HepG2 (cell line): Measurements from ENCODE around the gene TAS1R1. TPM values are rescaled to one million over a fixed set of nuclear protein-coding genes. Genes with fewer than 3 reads are reported as not detected.

Experiments
- DNMT3B ChIP-seq: conservative IDR thresholded peaks from 2 replicates; pipeline ENCODE4 v1.6.1; 2016; ENCODE audit warnings: missing biosample characterization, control low read depth
- EP300 ChIP-seq, 3 experiments: sonication (generic) in 1 of 3; formaldehyde crosslinking in 1 of 3; IDR thresholded peaks; 2 replicates each; pipeline versions ENCODE4 v1.5.1 to v1.6.1; 2011 to 2020; ENCODE audit warnings: low read depth in 2 of 3, low read length in 2 of 3, borderline replicate concordance in 1 of 3, improper control_type of control experiment in 1 of 3, mild to moderate bottlenecking in 1 of 3, missing genetic modification reagents in 1 of 3, moderate library complexity in 1 of 3
- FOXA1 ChIP-seq, 2 experiments: fragments of 450-650 bp in 1 of 2; sonication (generic) in 1 of 2; formaldehyde crosslinking in 1 of 2; IDR thresholded peaks; 2 replicates each; pipeline versions ENCODE4 v1.4.0 to v1.6.1; 2016 to 2020; ENCODE audit warnings: missing genetic modification reagents in 1 of 2
- HNF1B ChIP-seq: sonication (generic); formaldehyde crosslinking; IDR thresholded peaks from 2 replicates; pipeline ENCODE4 v1.5.1; 2020; ENCODE audit warnings: mild to moderate bottlenecking, moderate library complexity, missing genetic modification reagents
- KAT8 ChIP-seq: IDR thresholded peaks from 2 replicates; pipeline ENCODE4 v1.6.1; 2016; ENCODE audit warnings: missing genetic modification reagents, missing compliant biosample characterization
- MED13 ChIP-seq: sonication (generic); formaldehyde crosslinking; IDR thresholded peaks from 2 replicates; pipeline ENCODE4 v1.5.0; 2020; ENCODE audit warnings: missing genetic modification reagents
- MEF2D ChIP-seq: sonication (generic); formaldehyde crosslinking; IDR thresholded peaks from 2 replicates; pipeline ENCODE4 v1.5.1; 2020; ENCODE audit warnings: mild to moderate bottlenecking, missing genetic modification reagents
- MXD4 ChIP-seq: IDR thresholded peaks from 2 replicates; pipeline ENCODE4 v1.6.1; 2016; ENCODE audit warnings: mild to moderate bottlenecking, missing biosample characterization, missing genetic modification reagents
- NCOR1 ChIP-seq: fragments of 200-600 bp; sonication (generic); IDR thresholded peaks from 2 replicates; pipeline ENCODE4 v1.7.0; 2017; ENCODE audit warnings: antibody characterized with exemption, low read length, borderline replicate concordance
- NFKB2 ChIP-seq: sonication (generic); formaldehyde crosslinking; IDR thresholded peaks from 2 replicates; pipeline ENCODE4 v1.4.0; 2020; ENCODE audit warnings: missing genetic modification reagents, borderline replicate concordance
- RXRB ChIP-seq: IDR thresholded peaks from 2 replicates; pipeline ENCODE4 v1.6.1; 2016; ENCODE audit warnings: borderline replicate concordance, missing genetic modification reagents, missing compliant biosample characterization
- ZBTB1 ChIP-seq: sonication (generic); formaldehyde crosslinking; IDR thresholded peaks from 2 replicates; pipeline ENCODE4 v1.4.0; 2020; ENCODE audit warnings: missing genetic modification reagents, borderline replicate concordance
- ZNF234 ChIP-seq: sonication (generic); formaldehyde crosslinking; conservative IDR thresholded peaks from 2 replicates; pipeline ENCODE4 v1.5.1; 2020; ENCODE audit warnings: mild to moderate bottlenecking, missing genetic modification reagents
- ZNF292 ChIP-seq: sonication (generic); formaldehyde crosslinking; IDR thresholded peaks from 2 replicates; pipeline ENCODE4 v1.8.1; 2022; ENCODE audit warnings: mild to moderate bottlenecking, low read depth, missing genetic modification reagents, borderline replicate concordance
- ZNF331 ChIP-seq: sonication (generic); formaldehyde crosslinking; IDR thresholded peaks from 2 replicates; pipeline ENCODE4 v1.4.0; 2020; ENCODE audit warnings: missing genetic modification reagents
- ZNF713 ChIP-seq: sonication (generic); formaldehyde crosslinking; IDR thresholded peaks from 2 replicates; pipeline ENCODE4 v1.4.0; 2020; ENCODE audit warnings: mild to moderate bottlenecking, missing genetic modification reagents
- ZSCAN21 ChIP-seq: sonication (generic); formaldehyde crosslinking; IDR thresholded peaks from 2 replicates; pipeline ENCODE4 v1.8.0; 2022; ENCODE audit warnings: mild to moderate bottlenecking, missing genetic modification reagents, moderate library complexity, borderline replicate concordance
- polyA plus RNA-seq, 8 experiments: library from polyadenylated mRNA; depleted of rRNA in 3 of 8; stranded (reverse) in 7 of 8; unstranded in 1 of 8; fragments of >200 nt; fragmentation: Illumina TruSeq in 4 of 8; extraction: Trizol in 4 of 8; gene quantifications; 2 replicates each; pipeline versions ENCODE4 v1.2.1 to v1.2.3, GENCODE V29; 2011 to 2016; ENCODE audit warnings: low read depth in 4 of 8, missing spikeins in 1 of 8, mixed read lengths in 1 of 8; ENCODE audit not compliant: insufficient read depth in 1 of 8
- total RNA-seq, 5 experiments: library from RNA; depleted of rRNA; stranded (reverse); fragments of >200 nt; fragmentation: Illumina TruSeq; extraction: Trizol; gene quantifications; 2 replicates each; pipeline ENCODE4 v1.2.3, GENCODE V29; 2016; ENCODE audit warnings: low read depth in 1 of 5
- TF ChIP-seq, protein P1 (sequence below): sonication (generic); formaldehyde crosslinking; IDR thresholded peaks from 2 replicates; pipeline ENCODE4 v1.9.0; 2022; ENCODE audit warnings: low read depth, missing genetic modification reagents
- TF ChIP-seq, protein P2 (sequence below): sonication (generic); formaldehyde crosslinking; IDR thresholded peaks from 2 replicates; pipeline ENCODE4 v1.8.0; 2022; ENCODE audit warnings: mild to moderate bottlenecking, missing genetic modification reagents
- TF ChIP-seq, protein P3 (sequence below): sonication (generic); formaldehyde crosslinking; IDR thresholded peaks from 2 replicates; pipeline ENCODE4 v1.5.1; 2020; ENCODE audit warnings: mild to moderate bottlenecking, missing genetic modification reagents, moderate library complexity

Gene TAS1R1
- total and polyA plus RNA-seq, 2 of the 13 experiments (the other 11 are each of a cell fraction or from before 2014, with no cell fraction given) = 1.4 to 1.6 TPM

DNA sequence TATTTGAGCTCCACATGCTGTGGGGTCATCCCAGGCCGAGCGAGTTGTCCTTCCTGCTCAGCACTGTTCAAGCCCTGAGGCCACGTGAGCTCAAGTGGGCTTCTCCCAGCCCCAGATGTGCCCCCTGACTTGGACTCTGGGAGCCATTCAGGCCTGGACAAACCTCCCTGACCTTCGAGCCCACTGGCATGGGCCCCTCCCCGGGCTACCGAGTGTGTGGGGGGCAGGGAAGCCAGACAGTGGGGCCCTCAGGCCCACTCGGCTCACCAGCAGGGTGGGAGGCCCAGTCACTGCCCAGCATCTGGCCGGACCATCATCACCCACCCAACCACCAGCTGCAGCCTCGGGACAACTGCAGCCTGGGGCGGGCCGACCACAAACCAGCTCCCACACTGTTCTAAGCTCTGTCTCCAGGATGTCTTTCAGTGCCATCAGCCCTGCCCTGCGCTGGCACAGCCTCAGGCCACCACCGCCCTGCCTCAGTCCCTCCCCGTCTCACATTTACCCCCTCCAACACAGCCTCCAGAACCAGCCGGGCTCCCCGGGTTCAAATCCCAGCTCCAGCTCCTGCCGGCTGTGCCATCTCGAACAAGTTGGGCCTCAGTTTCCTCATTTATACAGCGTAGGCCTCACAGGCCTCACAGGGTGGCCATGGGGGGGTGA is 42.7 kb upstream of the TAS1R1 start (continued):
- TF ChIP-seq EP300 (IDR thresholded peaks at IDR 0.05; ENCODE audit: low read depth in 2 of 2, low read length in 2 of 2) = peak in 1 of 2 experiments; percentile 58; a peak in 1 of 4 replicates
- TF ChIP-seq EP300 (CRISPR knock-in tag; IDR thresholded peaks at IDR 0.05; ENCODE audit: borderline replicate concordance) = no peak
- no peak for TF ChIP-seq NFKB2 (CRISPR knock-in tag)
- TF ChIP-seq, protein P1, sequence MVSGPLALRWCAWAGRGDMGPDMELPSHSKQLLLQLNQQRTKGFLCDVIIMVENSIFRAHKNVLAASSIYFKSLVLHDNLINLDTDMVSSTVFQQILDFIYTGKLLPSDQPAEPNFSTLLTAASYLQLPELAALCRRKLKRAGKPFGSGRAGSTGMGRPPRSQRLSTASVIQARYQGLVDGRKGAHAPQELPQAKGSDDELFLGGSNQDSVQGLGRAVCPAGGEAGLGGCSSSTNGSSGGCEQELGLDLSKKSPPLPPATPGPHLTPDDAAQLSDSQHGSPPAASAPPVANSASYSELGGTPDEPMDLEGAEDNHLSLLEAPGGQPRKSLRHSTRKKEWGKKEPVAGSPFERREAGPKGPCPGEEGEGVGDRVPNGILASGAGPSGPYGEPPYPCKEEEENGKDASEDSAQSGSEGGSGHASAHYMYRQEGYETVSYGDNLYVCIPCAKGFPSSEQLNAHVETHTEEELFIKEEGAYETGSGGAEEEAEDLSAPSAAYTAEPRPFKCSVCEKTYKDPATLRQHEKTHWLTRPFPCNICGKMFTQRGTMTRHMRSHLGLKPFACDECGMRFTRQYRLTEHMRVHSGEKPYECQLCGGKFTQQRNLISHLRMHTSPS (CRISPR knock-in tag) = 0 out of 2 replicates have a peak, but pooled peaks have one; percentile 15
- no peak for TF ChIP-seq KAT8
- TF ChIP-seq, protein P2, sequence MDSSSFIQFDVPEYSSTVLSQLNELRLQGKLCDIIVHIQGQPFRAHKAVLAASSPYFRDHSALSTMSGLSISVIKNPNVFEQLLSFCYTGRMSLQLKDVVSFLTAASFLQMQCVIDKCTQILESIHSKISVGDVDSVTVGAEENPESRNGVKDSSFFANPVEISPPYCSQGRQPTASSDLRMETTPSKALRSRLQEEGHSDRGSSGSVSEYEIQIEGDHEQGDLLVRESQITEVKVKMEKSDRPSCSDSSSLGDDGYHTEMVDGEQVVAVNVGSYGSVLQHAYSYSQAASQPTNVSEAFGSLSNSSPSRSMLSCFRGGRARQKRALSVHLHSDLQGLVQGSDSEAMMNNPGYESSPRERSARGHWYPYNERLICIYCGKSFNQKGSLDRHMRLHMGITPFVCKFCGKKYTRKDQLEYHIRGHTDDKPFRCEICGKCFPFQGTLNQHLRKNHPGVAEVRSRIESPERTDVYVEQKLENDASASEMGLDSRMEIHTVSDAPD (CRISPR knock-in tag) = 0 out of 2 replicates have a peak, but pooled peaks have one; percentile 8
- 0 out of 2 replicates have a peak, but pooled peaks have one; percentile 30 for TF ChIP-seq MEF2D (CRISPR knock-in tag)
- TF ChIP-seq RXRB (CRISPR knock-in tag) = peak; percentile 32; the same call in 1 of the 2 replicates
- 0 out of 2 replicates have a peak, but pooled peaks have one; percentile 20 for TF ChIP-seq ZSCAN21 (CRISPR knock-in tag)
- TF ChIP-seq FOXA1 (IDR thresholded peaks at IDR 0.05) = no peak
- TF ChIP-seq FOXA1 (CRISPR knock-in tag; IDR thresholded peaks at IDR 0.05) = no peak
- TF ChIP-seq ZNF331 (CRISPR knock-in tag) = 0 out of 2 replicates have a peak, but pooled peaks have one; percentile 23
- no peak for TF ChIP-seq ZNF713
- TF ChIP-seq ZBTB1 (CRISPR knock-in tag) = no peak
- 0 out of 2 replicates have a peak, but pooled peaks have one; percentile 40 for TF ChIP-seq ZNF292 (CRISPR knock-in tag)
- no peak for TF ChIP-seq ZNF234
- no peak for TF ChIP-seq MED13 (CRISPR knock-in tag)
- 0 out of 2 replicates have a peak, but pooled peaks have one; percentile 44 for TF ChIP-seq HNF1B (CRISPR knock-in tag)
- TF ChIP-seq, protein P3, sequence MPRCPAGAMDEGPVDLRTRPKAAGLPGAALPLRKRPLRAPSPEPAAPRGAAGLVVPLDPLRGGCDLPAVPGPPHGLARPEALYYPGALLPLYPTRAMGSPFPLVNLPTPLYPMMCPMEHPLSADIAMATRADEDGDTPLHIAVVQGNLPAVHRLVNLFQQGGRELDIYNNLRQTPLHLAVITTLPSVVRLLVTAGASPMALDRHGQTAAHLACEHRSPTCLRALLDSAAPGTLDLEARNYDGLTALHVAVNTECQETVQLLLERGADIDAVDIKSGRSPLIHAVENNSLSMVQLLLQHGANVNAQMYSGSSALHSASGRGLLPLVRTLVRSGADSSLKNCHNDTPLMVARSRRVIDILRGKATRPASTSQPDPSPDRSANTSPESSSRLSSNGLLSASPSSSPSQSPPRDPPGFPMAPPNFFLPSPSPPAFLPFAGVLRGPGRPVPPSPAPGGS (CRISPR knock-in tag) = no peak
- no peak for TF ChIP-seq DNMT3B (CRISPR knock-in tag)
- no peak for TF ChIP-seq NCOR1
- no peak for TF ChIP-seq MXD4
